ENCODE results near the gene ACER3. TPM values are rescaled to one million over a fixed set of nuclear protein-coding genes. Genes with fewer than 3 reads are reported as not detected.
"Not testable (repeated sequence)": the region's sequence is repeated elsewhere in the genome, so short reads cannot be mapped to it uniquely, and the experiment has no call there.

The ACER3 gene
- total and polyA plus RNA-seq, 11 donors: 3.2 to 17.0 (median 9.8) TPM

GRCh38 chr11:77014669-77015068 is 154.0 kb downstream of the ACER3 start:
- Histone ChIP-seq H3K27me3 (no peaks in the 10 kb centered on the region), H3K4me1 (no peaks in the 10 kb centered on the region), H3K9me3 (no peaks in the 10 kb centered on the region), H3K36me3 (peaks cover 0 to 41% (median 19%) of the 10 kb centered on the region in 9 donors), H3K27ac (no peak overlapping the region), H3K4me3 (no peak overlapping the region)
- 92 to 98% (median 96%) methylated on average over 2 of the region's 2 CpGs for WGBS, 4 donors
- DNase-seq: no peak
- TF ChIP-seq CTCF (IDR thresholded peaks at IDR 0.05) (no peak), POLR2A (IDR thresholded peaks at IDR 0.05) (no peak)
- intact Hi-C loops (cut with DNase I): no loop called here
- ATAC-seq: no peak

GRCh38 chr11:77018396-77018924 is 157.7 kb downstream of the ACER3 start:
- H3K27ac ChIP-seq; H3K4me1 ChIP-seq; intact Hi-C loops (cut with DNase I); H3K9me3 ChIP-seq; ATAC-seq; DNase-seq; H3K27me3 ChIP-seq; H3K4me3 ChIP-seq: not testable (repeated sequence)
- whole genome bisulfite sequencing, 4 donors: 95 to 98% (median 96%) methylated on average over 2 of the region's 2 CpGs
- peaks cover 0 to 56% (median 38%) of the 10 kb centered on the region in 9 donors for H3K36me3 ChIP-seq

DNA sequence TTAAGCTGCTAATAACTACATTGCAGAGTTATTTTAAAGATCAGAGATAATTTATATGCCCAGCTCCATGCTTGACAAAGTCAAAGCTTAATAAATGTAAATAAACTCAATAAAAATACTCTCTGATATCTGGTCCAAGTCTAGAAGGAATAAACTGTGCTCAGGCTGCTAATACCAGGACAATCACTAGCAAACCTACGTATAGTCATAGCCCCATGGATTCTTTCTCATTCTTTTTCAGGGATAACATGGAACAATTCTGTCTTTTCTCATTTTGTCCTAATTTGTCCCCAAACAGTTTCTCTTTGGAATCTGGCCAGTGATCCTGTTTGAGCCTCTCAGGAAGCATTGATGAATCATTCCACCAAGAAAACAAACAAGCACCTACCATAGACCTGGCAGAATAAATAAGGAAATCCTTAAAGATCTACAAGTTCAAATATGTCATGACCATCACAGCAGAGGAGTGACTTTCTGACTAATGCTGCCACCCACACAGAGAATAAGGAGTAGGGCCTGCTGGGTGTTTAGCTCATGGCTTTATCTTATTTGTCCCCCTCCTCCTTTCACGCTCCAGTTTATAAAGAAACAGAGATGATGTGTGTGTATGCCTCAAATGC is 159.4 kb downstream of the ACER3 start:
- Histone ChIP-seq H3K36me3 (peaks cover 0 to 56% (median 38%) of the 10 kb centered on the region in 9 donors), H3K4me3 (no peak overlapping the region), H3K27me3 (no peaks in the 10 kb centered on the region), H3K4me1 (no peaks in the 10 kb centered on the region), H3K27ac (no peak overlapping the region), H3K9me3 (no peaks in the 10 kb centered on the region)
- TF ChIP-seq POLR2A (IDR thresholded peaks at IDR 0.05): no peak
- TF ChIP-seq CTCF (IDR thresholded peaks at IDR 0.05): no peak
- DNase-seq: no peak
- 79 to 90% (median 85%) methylated on average over 2 of the region's 2 CpGs for WGBS, 4 donors
- intact Hi-C loops (cut with DNase I): loop anchor here in 1 of 10 donors (10.0 kb wide), 1 partner anchor 95 kb away; no protein-coding TSS in a partner anchor
- no peak for ATAC-seq

DNA sequence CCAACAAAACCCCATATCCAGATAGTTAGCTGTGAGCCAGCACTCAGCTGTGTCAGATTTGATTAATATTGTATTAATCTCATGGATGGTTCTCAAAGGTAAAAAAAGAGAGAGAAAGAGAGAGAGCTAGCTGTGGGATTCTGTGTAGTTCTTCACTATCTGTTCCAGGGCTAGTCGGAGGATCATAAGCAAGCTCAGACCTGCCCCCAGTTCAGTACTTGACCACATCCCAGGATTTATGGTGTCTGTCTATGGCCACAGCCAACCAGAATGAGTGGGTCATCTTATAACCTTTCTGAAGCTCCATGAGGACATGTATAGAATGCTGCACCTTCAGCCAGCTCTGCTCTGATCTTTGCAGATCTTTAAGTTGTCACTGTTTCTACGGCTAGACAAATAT is 160.0 kb downstream of the ACER3 start:
- TF ChIP-seq CTCF (IDR thresholded peaks at IDR 0.05) (no peak), POLR2A (IDR thresholded peaks at IDR 0.05) (no peak)
- H3K27me3 ChIP-seq: no peaks in the 10 kb centered on the region

More for the DNA sequence above, 160.0 kb downstream of the ACER3 start:
- DNase-seq (no peak), ATAC-seq (no peak)
- H3K4me3 ChIP-seq: no peak overlapping the region
- intact Hi-C loops (cut with DNase I): loop anchor here in 1 of 10 donors (10.0 kb wide), 1 partner anchor 96 kb away; no protein-coding TSS in a partner anchor
- H3K27ac ChIP-seq: no peak overlapping the region
- WGBS, 4 donors: 94 to 97% (median 95%) methylated on average over 2 of the region's 2 CpGs
- H3K9me3 ChIP-seq: no peaks in the 10 kb centered on the region
- no peaks in the 10 kb centered on the region for H3K4me1 ChIP-seq
- H3K36me3 ChIP-seq: peaks cover 0 to 56% (median 38%) of the 10 kb centered on the region in 9 donors

Measured in heart left ventricle (tissue), 16 donors.